GM12801 (cell line): ENCODE measurements around the gene ACACB.

Source experiments
- CTCF ChIP-seq: IDR thresholded peaks from one replicate; pipeline ENCODE4 v1.5.1; 2011; ENCODE audit warnings: control low read depth; ENCODE audit not compliant: insufficient read length; ENCODE audit errors: extremely low read depth

ACACB gene

GRCh38 chr12:109098651-109099050, 17.7 kb upstream of the ACACB start:
- no peak for TF ChIP-seq CTCF

GRCh38 chr12:109099431-109100020, 16.9 kb upstream of the ACACB start:
- TF ChIP-seq CTCF, result no peak

GRCh38 chr12:109100741-109101140, 15.6 kb upstream of the ACACB start:
- TF ChIP-seq CTCF, result no peak

- no peak for TF ChIP-seq CTCF
Measured at GRCh38 chr12:109102491-109102890, 13.9 kb upstream of the ACACB start.

GRCh38 chr12:109105176-109105575, 11.2 kb upstream of the ACACB start:
- no peak for TF ChIP-seq CTCF

GRCh38 chr12:109109746-109110350, 6.5 kb upstream of the ACACB start:
- TF ChIP-seq CTCF, result no peak

GRCh38 chr12:109110988-109111495, 5.3 kb upstream of the ACACB start:
- TF ChIP-seq CTCF, result no peak
